ENCODE data around the gene CHD6. TPM values are rescaled to one million over a fixed set of nuclear protein-coding genes. Genes with fewer than 3 reads are reported as not detected.

CHD6 gene
- total RNA-seq, 1 donor from 2014 or later = 114 TPM

- no peak for DNase-seq (ENCODE audit: low spot score, unreplicated experiment)
- Mint-ChIP-seq H3K4me3 (ENCODE audit: low read depth) (no peak overlapping the region), H3K27ac (peak overlapping the region; percentile 29), H3K9me3 (ENCODE audit: low read depth) (no peaks in the 10 kb centered on the region), H3K4me1 (ENCODE audit: low read depth) (no peaks in the 10 kb centered on the region), H3K36me3 (ENCODE audit: insufficient read depth) (peaks cover 1% of the 10 kb centered on the region), H3K27me3 (no peaks in the 10 kb centered on the region)
- no peak for TF ChIP-seq CTCF (IDR thresholded peaks at IDR 0.05; ENCODE audit: unreplicated experiment)
Observed at GRCh38 chr20:41355192-41355591, 263.0 kb downstream of the CHD6 start.

GRCh38 chr20:41353530-41353929 lies 264.6 kb downstream of the CHD6 start:
- H3K27ac Mint-ChIP-seq = no peak overlapping the region
- H3K9me3 Mint-ChIP-seq (ENCODE audit: low read depth) = no peaks in the 10 kb centered on the region
- peaks cover 1% of the 10 kb centered on the region for H3K36me3 Mint-ChIP-seq (ENCODE audit: insufficient read depth)
- H3K27me3 Mint-ChIP-seq = no peaks in the 10 kb centered on the region
- no peak overlapping the region for H3K4me3 Mint-ChIP-seq (ENCODE audit: low read depth)
- H3K4me1 Mint-ChIP-seq (ENCODE audit: low read depth) = no peaks in the 10 kb centered on the region
- DNase-seq (ENCODE audit: low spot score, unreplicated experiment) = no peak
- TF ChIP-seq CTCF (IDR thresholded peaks at IDR 0.05; ENCODE audit: unreplicated experiment) = no peak

GRCh38 chr20:41352666-41353065 lies 265.5 kb downstream of the CHD6 start:
- H3K27ac Mint-ChIP-seq = no peak overlapping the region
- H3K9me3 Mint-ChIP-seq (ENCODE audit: low read depth) = no peaks in the 10 kb centered on the region
- DNase-seq (ENCODE audit: low spot score, unreplicated experiment) = no peak
- no peak overlapping the region for H3K4me3 Mint-ChIP-seq (ENCODE audit: low read depth)
- TF ChIP-seq CTCF (IDR thresholded peaks at IDR 0.05; ENCODE audit: unreplicated experiment) = no peak
- no peaks in the 10 kb centered on the region for H3K27me3 Mint-ChIP-seq
- peaks cover 2% of the 10 kb centered on the region for H3K36me3 Mint-ChIP-seq (ENCODE audit: insufficient read depth)
- no peaks in the 10 kb centered on the region for H3K4me1 Mint-ChIP-seq (ENCODE audit: low read depth)

- H3K27ac Mint-ChIP-seq = no peak overlapping the region
- no peak for DNase-seq (ENCODE audit: low spot score, unreplicated experiment)
- H3K36me3 Mint-ChIP-seq (ENCODE audit: insufficient read depth) = peaks cover 2% of the 10 kb centered on the region
- no peaks in the 10 kb centered on the region for H3K9me3 Mint-ChIP-seq (ENCODE audit: low read depth)
- H3K4me3 Mint-ChIP-seq (ENCODE audit: low read depth) = no peak overlapping the region
- TF ChIP-seq CTCF (IDR thresholded peaks at IDR 0.05; ENCODE audit: unreplicated experiment) = peak; percentile 29
- H3K4me1 Mint-ChIP-seq (ENCODE audit: low read depth) = no peaks in the 10 kb centered on the region
- no peaks in the 10 kb centered on the region for H3K27me3 Mint-ChIP-seq
Observed at GRCh38 chr20:41352106-41352505, 266.1 kb downstream of the CHD6 start.
